GM19193 (cell line): ENCODE results near the gene FBXO11.

Source experiments
- POLR2A ChIP-seq: IDR thresholded peaks from 4 replicates; pipeline ENCODE4 v1.6.1; 2011; ENCODE audit not compliant: insufficient read depth, insufficient read length; ENCODE audit errors: extremely low read depth

The FBXO11 gene

DNA sequence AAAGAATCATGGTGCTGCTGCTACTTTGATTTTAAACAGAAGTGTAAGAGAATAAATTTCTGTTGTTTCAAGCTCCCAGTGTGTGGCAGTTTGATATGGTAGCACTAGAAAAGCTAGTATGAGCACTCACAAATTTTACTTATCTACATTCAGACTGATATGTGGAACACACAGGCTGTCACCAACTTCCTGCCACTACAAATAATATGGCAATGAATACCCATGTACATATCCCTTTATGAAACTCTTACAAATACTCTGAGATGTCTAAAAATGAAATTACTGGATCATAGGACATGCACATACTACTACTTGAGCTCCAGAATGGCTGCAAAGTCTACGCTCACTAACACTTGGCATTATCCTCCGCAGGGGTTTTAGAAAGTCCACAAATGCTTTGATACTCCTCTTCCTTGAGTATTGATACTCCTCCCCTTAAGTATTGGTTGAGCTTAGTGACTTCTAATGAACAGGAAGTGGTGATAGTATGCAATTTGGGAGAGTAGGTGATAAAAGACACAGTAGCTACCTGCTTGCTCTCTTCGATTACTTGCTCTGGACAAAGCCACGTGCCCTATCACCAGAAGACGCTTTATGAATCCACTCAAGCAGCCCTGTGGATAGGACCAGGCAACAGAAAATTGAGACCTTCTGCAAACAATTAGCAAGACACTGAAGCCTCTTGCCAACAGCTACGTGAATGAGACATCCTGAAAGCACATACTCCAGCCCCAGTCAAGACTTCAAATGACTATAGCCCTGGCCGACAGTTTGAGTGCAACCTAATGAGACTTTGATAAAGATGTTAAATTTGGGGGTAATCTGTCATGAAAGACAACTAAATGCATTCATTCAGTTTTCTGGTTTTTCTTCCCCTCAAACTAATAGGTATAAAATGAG is 35.4 kb downstream of the FBXO11 start:
- no peak for TF ChIP-seq POLR2A

- TF ChIP-seq POLR2A: no peak
Measured at GRCh38 chr2:47869859-47870595, 36.3 kb downstream of the FBXO11 start.

DNA sequence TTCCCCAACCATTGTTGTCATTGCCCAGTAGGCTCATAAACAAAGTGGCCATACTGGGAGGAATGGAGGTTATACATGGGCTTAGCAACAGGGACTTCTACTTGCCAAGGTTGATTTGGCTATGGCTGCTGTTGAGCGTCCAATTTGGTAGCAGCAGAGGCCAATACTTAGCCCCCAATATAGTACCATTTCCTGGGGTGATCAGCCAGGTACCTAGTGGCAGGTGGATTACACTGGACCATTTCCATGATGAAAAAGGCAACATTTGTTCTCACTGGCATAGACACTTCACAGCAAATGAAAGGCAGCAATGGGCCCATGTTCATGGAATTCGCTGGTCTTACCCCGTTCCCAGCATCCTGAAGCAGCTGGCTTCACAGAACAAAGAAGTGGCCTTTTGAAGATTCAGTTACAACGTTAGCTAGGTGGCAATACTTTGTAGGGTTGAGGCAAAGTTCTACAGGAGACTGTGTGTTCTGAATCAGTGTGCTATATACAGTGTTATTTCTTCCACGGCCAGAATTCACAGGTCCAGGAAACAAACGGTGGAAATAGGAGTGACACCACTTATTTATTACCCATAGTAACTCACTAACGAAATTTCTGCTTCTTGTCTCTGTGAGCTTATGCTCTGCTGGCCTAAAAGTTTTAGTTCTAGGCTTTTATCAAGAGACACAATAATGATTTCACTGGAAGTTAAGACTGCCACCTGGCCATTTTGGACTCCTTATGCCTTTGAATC is 37.5 kb downstream of the FBXO11 start:
- TF ChIP-seq POLR2A: no peak

DNA sequence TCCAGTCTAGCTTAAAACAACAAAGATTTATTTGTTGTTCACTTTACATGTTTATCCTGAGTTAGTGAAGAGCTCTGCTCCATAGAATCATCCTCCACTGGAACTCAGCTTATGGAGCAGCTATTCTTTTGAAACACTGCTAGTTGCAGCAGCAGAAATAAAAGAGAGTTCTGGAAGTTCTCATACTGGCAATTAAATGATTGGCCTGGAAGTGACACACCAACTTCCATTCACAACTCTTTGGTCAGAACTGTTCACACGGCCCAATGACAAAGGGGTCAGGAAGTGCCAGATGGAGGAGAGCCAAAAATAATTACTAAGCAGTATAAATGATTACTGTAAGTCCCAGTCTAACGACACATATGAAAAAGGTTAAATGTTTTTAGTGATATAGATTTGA is 39.1 kb downstream of the FBXO11 start:
- TF ChIP-seq POLR2A: no peak

- TF ChIP-seq POLR2A: no peak
Measured at GRCh38 chr2:47864566-47864965, 41.7 kb downstream of the FBXO11 start.

DNA sequence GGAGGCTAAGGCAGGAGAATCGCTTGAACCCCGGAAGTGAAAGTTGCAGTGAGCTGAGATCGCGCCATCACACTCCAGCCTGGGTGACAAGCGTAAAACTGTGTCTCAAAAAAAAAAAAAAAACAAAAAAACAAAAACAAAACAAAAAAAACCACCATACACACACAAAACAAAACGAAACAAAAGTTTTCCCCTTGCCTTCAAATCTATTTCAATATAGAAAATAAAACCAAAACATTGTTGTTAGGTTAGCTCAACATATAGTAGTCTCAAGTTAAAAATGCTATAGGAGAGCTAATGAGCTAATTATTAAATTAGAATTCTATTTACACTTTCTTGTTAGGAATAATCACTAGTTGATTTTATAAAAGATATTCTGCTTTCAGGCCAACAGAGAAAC is 43.3 kb downstream of the FBXO11 start:
- no peak for TF ChIP-seq POLR2A

DNA sequence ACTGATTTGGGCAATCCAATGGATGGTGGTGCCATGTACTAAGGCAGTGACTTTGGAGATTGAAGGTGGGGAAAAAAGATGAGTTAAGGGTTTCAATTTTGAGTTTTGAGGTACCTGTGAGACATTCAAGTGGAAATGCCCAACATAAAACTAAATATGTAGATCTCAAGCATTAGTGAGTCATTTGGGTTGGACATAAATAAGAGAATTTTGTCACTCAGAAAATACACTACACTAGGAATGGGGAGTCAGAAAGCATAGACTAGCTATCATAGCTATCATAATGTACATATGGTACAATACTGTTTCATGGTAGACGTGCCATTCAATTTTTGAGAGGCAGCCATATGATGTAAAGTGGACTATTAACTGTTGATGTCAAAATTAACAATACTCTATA is 56.1 kb downstream of the FBXO11 start:
- no peak for TF ChIP-seq POLR2A

GRCh38 chr2:47849368-47849767 is 56.9 kb downstream of the FBXO11 start:
- TF ChIP-seq POLR2A: no peak

- TF ChIP-seq POLR2A: no peak
Measured at GRCh38 chr2:47844162-47844561, 62.1 kb downstream of the FBXO11 start.

- TF ChIP-seq POLR2A: no peak
Measured at GRCh38 chr2:47843407-47843806, 62.9 kb downstream of the FBXO11 start.

GRCh38 chr2:47842846-47843245 is 63.5 kb downstream of the FBXO11 start:
- TF ChIP-seq POLR2A: no peak

DNA sequence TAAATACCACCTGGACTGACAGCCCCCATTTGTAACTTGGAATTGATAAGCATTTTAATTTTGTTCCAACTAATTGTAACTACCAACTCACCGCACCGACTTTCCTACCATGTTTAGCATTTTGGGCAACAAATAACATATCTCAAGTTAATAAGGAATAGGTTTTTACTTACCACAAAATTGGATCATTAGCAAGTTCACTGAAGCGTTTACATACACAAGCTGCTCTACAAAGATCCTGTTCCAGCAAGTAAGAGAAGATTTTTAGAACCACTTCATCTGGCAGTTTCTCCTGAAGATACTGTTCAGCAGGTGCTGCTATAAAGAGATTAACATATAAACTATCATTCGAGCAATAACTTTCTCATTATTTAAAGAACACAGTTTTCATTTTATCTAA is 67.6 kb downstream of the FBXO11 start:
- no peak for TF ChIP-seq POLR2A

DNA sequence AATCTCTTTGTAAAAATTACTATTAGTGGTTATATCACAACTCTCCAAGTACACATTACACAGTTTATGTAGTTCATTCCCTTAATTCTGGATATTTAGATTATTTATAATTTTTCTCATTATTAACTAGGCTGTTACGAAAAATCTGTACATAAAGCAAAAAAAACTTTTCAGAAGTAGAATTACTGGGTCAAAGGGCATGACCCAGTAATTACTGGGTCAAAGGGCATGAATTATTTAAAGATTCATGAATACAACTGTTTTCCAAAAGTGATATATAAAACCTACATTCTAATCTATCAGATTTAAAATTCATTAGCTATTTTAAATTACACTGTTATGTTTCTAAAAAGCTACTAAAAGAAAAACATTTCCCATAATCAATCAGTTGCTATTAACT is 68.0 kb downstream of the FBXO11 start:
- no peak for TF ChIP-seq POLR2A

DNA sequence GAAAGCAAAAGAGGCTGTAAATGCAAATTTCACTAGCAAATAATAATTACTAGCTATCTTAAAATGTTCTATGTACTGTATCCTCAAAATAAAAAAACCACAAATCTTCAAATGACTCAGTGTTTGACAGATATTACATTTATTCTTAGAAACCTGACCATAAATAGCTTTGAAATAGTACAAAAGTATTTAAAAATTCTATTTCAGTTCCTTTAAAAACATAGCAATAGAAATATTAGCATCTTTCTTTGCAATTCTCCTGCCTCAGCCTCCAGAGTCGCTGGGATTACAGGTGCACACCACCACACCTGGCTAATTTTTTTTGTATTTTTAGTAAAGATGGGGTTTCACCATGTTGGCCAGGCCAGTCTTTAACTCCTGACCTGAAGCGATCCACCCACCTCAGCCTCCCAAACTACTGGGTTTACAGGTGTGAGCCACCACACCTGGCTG is 72.8 kb downstream of the FBXO11 start:
- TF ChIP-seq POLR2A: no peak

DNA sequence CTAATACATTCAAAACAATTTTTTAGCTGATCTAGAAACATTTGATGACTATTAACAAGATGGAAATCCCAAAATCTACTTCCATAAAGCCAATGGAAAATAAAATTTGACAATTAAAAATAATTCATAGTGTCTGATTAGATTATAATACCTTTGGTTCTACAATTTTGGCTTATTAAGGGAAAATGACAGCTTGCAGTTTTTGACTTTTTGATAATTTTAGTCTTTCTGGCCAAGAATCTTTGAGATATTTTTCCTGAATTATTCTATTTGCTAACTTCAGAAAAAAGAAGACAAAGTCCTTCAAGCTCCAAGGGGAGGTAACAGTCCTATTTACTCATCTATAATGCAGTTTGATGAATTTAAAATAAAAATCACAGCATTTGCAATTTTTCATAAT is 83.8 kb downstream of the FBXO11 start:
- no peak for TF ChIP-seq POLR2A
